Measurements from ENCODE around the gene ZCCHC7. TPM values are rescaled to one million over a fixed set of nuclear protein-coding genes. Genes with fewer than 3 reads are reported as not detected.

The ZCCHC7 gene
- total RNA-seq, 1 donor from 2014 or later, result 21.7 TPM

GRCh38 chr9:37324691-37325490 is 204.5 kb downstream of the ZCCHC7 start:
- Histone ChIP-seq H3K4me1 (ENCODE audit: insufficient read depth, low read length) (peaks cover 8% of the 10 kb centered on the region), H4K20me1 (ENCODE audit: insufficient read depth, low read length) (no peaks in the 10 kb centered on the region), H3K9me3 (ENCODE audit: insufficient read depth, low read depth, low read length) (no peaks in the 10 kb centered on the region), H3K36me3 (ENCODE audit: insufficient read depth, low read length) (no peaks in the 10 kb centered on the region), H3K27me3 (ENCODE audit: insufficient read depth, low read length) (no peaks in the 10 kb centered on the region), H3K4me3 (ENCODE audit: insufficient read depth, low read depth, low read length) (no peak overlapping the region), H3K27ac (ENCODE audit: low read depth, low read length) (peak overlapping the region; percentile 4), H2AFZ (ENCODE audit: low read depth, low read length) (no peak overlapping the region), H3K79me2 (ENCODE audit: insufficient read depth, low read length) (no peaks in the 10 kb centered on the region), H3K4me2 (ENCODE audit: low read length) (peak overlapping the region; percentile 46), H3K9ac (ENCODE audit: low read length) (peak overlapping the region; percentile 28)
- peaks cover 11% of the 10 kb centered on the region for H3K4me1 Mint-ChIP-seq (ENCODE audit: low read depth, unreplicated experiment)
- FAIRE-seq, result no peak
- no peak for DNase-seq (ENCODE audit: low read depth)
- TF ChIP-seq EZH2 (IDR thresholded peaks at IDR 0.05; ENCODE audit: insufficient read depth, low read length), result no peak
- TF ChIP-seq CTCF (IDR thresholded peaks at IDR 0.05; ENCODE audit: insufficient read depth, low read depth, low read length), result no peak
- no peaks in the 10 kb centered on the region for H3K36me3 Mint-ChIP-seq (ENCODE audit: low read depth, unreplicated experiment)
- H3K27me3 Mint-ChIP-seq (ENCODE audit: low read depth, unreplicated experiment), result no peaks in the 10 kb centered on the region
- H3K9me3 Mint-ChIP-seq (ENCODE audit: unreplicated experiment), result no peaks in the 10 kb centered on the region
- no peak overlapping the region for H3K4me3 Mint-ChIP-seq (ENCODE audit: unreplicated experiment)
- no peak overlapping the region for H3K27ac Mint-ChIP-seq (ENCODE audit: unreplicated experiment)

- Histone ChIP-seq H3K4me2 (ENCODE audit: low read length) (no peak overlapping the region), H3K79me2 (ENCODE audit: insufficient read depth, low read length) (no peaks in the 10 kb centered on the region), H4K20me1 (ENCODE audit: insufficient read depth, low read length) (no peaks in the 10 kb centered on the region), H3K27ac (ENCODE audit: low read depth, low read length) (no peak overlapping the region), H2AFZ (ENCODE audit: low read depth, low read length) (no peak overlapping the region), H3K9me3 (ENCODE audit: insufficient read depth, low read depth, low read length) (no peaks in the 10 kb centered on the region), H3K27me3 (ENCODE audit: insufficient read depth, low read length) (no peaks in the 10 kb centered on the region), H3K4me3 (ENCODE audit: insufficient read depth, low read depth, low read length) (no peak overlapping the region), H3K9ac (ENCODE audit: low read length) (no peak overlapping the region), H3K36me3 (ENCODE audit: insufficient read depth, low read length) (no peaks in the 10 kb centered on the region), H3K4me1 (ENCODE audit: insufficient read depth, low read length) (peaks cover 8% of the 10 kb centered on the region)
- Mint-ChIP-seq H3K36me3 (ENCODE audit: low read depth, unreplicated experiment) (no peaks in the 10 kb centered on the region), H3K27ac (ENCODE audit: unreplicated experiment) (no peak overlapping the region), H3K27me3 (ENCODE audit: low read depth, unreplicated experiment) (no peaks in the 10 kb centered on the region), H3K9me3 (ENCODE audit: unreplicated experiment) (no peaks in the 10 kb centered on the region), H3K4me3 (ENCODE audit: unreplicated experiment) (no peak overlapping the region), H3K4me1 (ENCODE audit: low read depth, unreplicated experiment) (peaks cover 11% of the 10 kb centered on the region)
- FAIRE-seq (no peak), DNase-seq (ENCODE audit: low read depth) (no peak)
- TF ChIP-seq EZH2 (IDR thresholded peaks at IDR 0.05; ENCODE audit: insufficient read depth, low read length) (no peak), CTCF (IDR thresholded peaks at IDR 0.05; ENCODE audit: insufficient read depth, low read depth, low read length) (no peak)
Measured at GRCh38 chr9:37325778-37326177, 205.4 kb downstream of the ZCCHC7 start.

- FAIRE-seq (no peak), DNase-seq (ENCODE audit: low read depth) (no peak)
- H4K20me1 ChIP-seq (ENCODE audit: insufficient read depth, low read length), result no peaks in the 10 kb centered on the region
- no peak overlapping the region for H3K9ac ChIP-seq (ENCODE audit: low read length)
- no peaks in the 10 kb centered on the region for H3K27me3 Mint-ChIP-seq (ENCODE audit: low read depth, unreplicated experiment)
- H2AFZ ChIP-seq (ENCODE audit: low read depth, low read length), result no peak overlapping the region
- H3K36me3 Mint-ChIP-seq (ENCODE audit: low read depth, unreplicated experiment), result no peaks in the 10 kb centered on the region
- peaks cover 8% of the 10 kb centered on the region for H3K4me1 ChIP-seq (ENCODE audit: insufficient read depth, low read length)
- no peak overlapping the region for H3K27ac Mint-ChIP-seq (ENCODE audit: unreplicated experiment)
- H3K4me1 Mint-ChIP-seq (ENCODE audit: low read depth, unreplicated experiment), result peaks cover 11% of the 10 kb centered on the region
- H3K9me3 ChIP-seq (ENCODE audit: insufficient read depth, low read depth, low read length), result no peaks in the 10 kb centered on the region
- no peaks in the 10 kb centered on the region for H3K79me2 ChIP-seq (ENCODE audit: insufficient read depth, low read length)
- H3K4me3 Mint-ChIP-seq (ENCODE audit: unreplicated experiment), result no peak overlapping the region
- H3K9me3 Mint-ChIP-seq (ENCODE audit: unreplicated experiment), result no peaks in the 10 kb centered on the region
- no peak overlapping the region for H3K4me2 ChIP-seq (ENCODE audit: low read length)
- no peak overlapping the region for H3K27ac ChIP-seq (ENCODE audit: low read depth, low read length)
- H3K27me3 ChIP-seq (ENCODE audit: insufficient read depth, low read length), result no peaks in the 10 kb centered on the region
- H3K36me3 ChIP-seq (ENCODE audit: insufficient read depth, low read length), result no peaks in the 10 kb centered on the region
- no peak overlapping the region for H3K4me3 ChIP-seq (ENCODE audit: insufficient read depth, low read depth, low read length)
- TF ChIP-seq EZH2 (IDR thresholded peaks at IDR 0.05; ENCODE audit: insufficient read depth, low read length) (no peak), CTCF (IDR thresholded peaks at IDR 0.05; ENCODE audit: insufficient read depth, low read depth, low read length) (no peak)
Measured at GRCh38 chr9:37327553-37327952, 207.2 kb downstream of the ZCCHC7 start.

Data from astrocyte (in vitro differentiated cells and primary cell).